B cell (primary cell): ENCODE measurements around the gene LATS1. TPM values are rescaled to one million over a fixed set of nuclear protein-coding genes. Genes with fewer than 3 reads are reported as not detected.

Source experiments
- ATAC-seq: fragments of 200-7000 bp; cut with Tn5 transposase; one replicate; pipeline ENCODE4 v1.10.0; 2021; ENCODE audit warnings: low read depth, mild to moderate bottlenecking, moderate number of reproducible peaks, moderate library complexity
- CTCF ChIA-PET: fragments of 350-600 bp; sonication (Branson Sonifier 250); formaldehyde crosslinking; loops from one replicate; lab custom pipeline; 2021; ENCODE audit warnings: antibody characterized with exemption, inconsistent platforms; lab: Charles Lee
- POLR2A ChIA-PET: fragments of 350-600 bp; sonication (Branson Sonifier 250); formaldehyde crosslinking; loops from one replicate; lab custom pipeline; 2021; ENCODE audit warnings: antibody characterized with exemption; lab: Charles Lee
- DNase-seq: peaks from one replicate; pipeline ENCODE4 v3.0.0; 2013
- H2AFZ ChIP-seq: 2 replicates; pipeline ENCODE4 v1.6.1; 2012; ENCODE audit warnings: mild to moderate bottlenecking, low read depth, low read length; ENCODE audit not compliant: insufficient read depth, poor library complexity, severe bottlenecking
- H3K27ac ChIP-seq, 2 donors: 1 replicate in 1 of 2; 2 replicates in 1 of 2; pipeline ENCODE4 v1.5.1; 2012 to 2013; ENCODE audit warnings: low read length in 2 of 2, mild to moderate bottlenecking in 2 of 2, moderate library complexity in 1 of 2
- H3K27me3 ChIP-seq, 4 experiments: fragments of 200-600 bp in 1 of 4; sonication (generic) in 1 of 4; replicated peaks in 1 of 4; 1 replicate in 2 of 4; 2 replicates in 2 of 4; pipeline versions ENCODE4 v1.6.1 to v1.7.0; 2013 to 2016; ENCODE audit warnings: low read length in 3 of 4, mild to moderate bottlenecking in 2 of 4, mixed read lengths in 1 of 4, moderate library complexity in 1 of 4; ENCODE audit not compliant: insufficient read depth in 4 of 4, control insufficient read depth in 3 of 4; ENCODE audit errors: control extremely low read depth in 1 of 4
- H3K36me3 ChIP-seq, 2 experiments: replicated peaks in 1 of 2; 1 replicate in 1 of 2; 2 replicates in 1 of 2; pipeline versions ENCODE4 v1.6.1 to v1.7.1; 2013; ENCODE audit warnings: low read length in 1 of 2; ENCODE audit not compliant: insufficient read depth in 2 of 2, control insufficient read depth in 1 of 2; ENCODE audit errors: control extremely low read depth in 1 of 2, extremely low read depth in 1 of 2
- H3K4me1 ChIP-seq, 2 donors: fragments of 200-600 bp in 1 of 2; sonication (generic) in 1 of 2; 1 replicate in 1 of 2; 2 replicates in 1 of 2; pipeline versions ENCODE4 v1.5.1 to v1.6.1; 2013 to 2017; ENCODE audit warnings: low read length in 2 of 2; ENCODE audit not compliant: control insufficient read depth in 2 of 2, insufficient read depth in 2 of 2
- H3K4me2 ChIP-seq: replicated peaks from 2 replicates; pipeline ENCODE3; 2012; ENCODE audit warnings: mild to moderate bottlenecking, low read depth, low read length; ENCODE audit not compliant: poor library complexity, severe bottlenecking
- H3K4me3 ChIP-seq, 5 experiments: fragments of 200-600 bp in 1 of 5; sonication (generic) in 1 of 5; 1 replicate in 3 of 5; 2 replicates in 2 of 5; pipeline versions ENCODE4 v1.5.1 to v1.7.0; 2011 to 2016; ENCODE audit warnings: low read length in 4 of 5, mild to moderate bottlenecking in 4 of 5, low read depth in 2 of 5, control low read depth in 1 of 5, moderate library complexity in 1 of 5; ENCODE audit not compliant: insufficient read depth in 1 of 5; ENCODE audit errors: control extremely low read depth in 1 of 5, extremely low read depth in 1 of 5
- H3K79me2 ChIP-seq: fragments of 200-600 bp; sonication (generic); one replicate; pipeline ENCODE4 v1.6.0; 2016; ENCODE audit warnings: low read length; ENCODE audit not compliant: control insufficient read depth, insufficient read depth
- H3K9ac ChIP-seq: fragments of 200-600 bp; sonication (generic); 2 replicates; pipeline ENCODE4 v1.6.1; 2017; ENCODE audit warnings: mild to moderate bottlenecking, low read length, moderate library complexity
- H3K9me3 ChIP-seq, 3 donors: one replicate each; pipeline versions ENCODE4 v1.6.1 to v1.7.1; 2013; ENCODE audit warnings: low read length in 2 of 3; ENCODE audit not compliant: control insufficient read depth in 2 of 3, insufficient read depth in 1 of 3; ENCODE audit errors: control extremely low read depth in 1 of 3
- H4K20me1 ChIP-seq: 2 replicates; pipeline ENCODE4 v1.6.0; 2012; ENCODE audit warnings: mild to moderate bottlenecking, low read length; ENCODE audit not compliant: insufficient read depth, control insufficient read depth, poor library complexity, severe bottlenecking
- H3K27ac Mint-ChIP-seq: one replicate; pipeline ENCODE4 v1.8.0; 2021; ENCODE audit warnings: mixed read lengths
- H3K27me3 Mint-ChIP-seq: one replicate; pipeline ENCODE4 v1.8.0; 2021; ENCODE audit warnings: mixed read lengths
- H3K4me1 Mint-ChIP-seq: one replicate; pipeline ENCODE4 v1.8.0; 2021; ENCODE audit warnings: mixed read lengths
- H3K4me3 Mint-ChIP-seq: one replicate; pipeline ENCODE4 v1.8.0; 2021; ENCODE audit warnings: mixed read lengths
- H3K9me3 Mint-ChIP-seq: one replicate; pipeline ENCODE4 v1.8.0; 2022; ENCODE audit warnings: mixed read lengths; ENCODE audit not compliant: insufficient read depth
- EZH2 ChIP-seq: IDR thresholded peaks from 2 replicates; pipeline ENCODE4 v1.6.1; 2012; ENCODE audit warnings: borderline replicate concordance, low read depth, mild to moderate bottlenecking, moderate library complexity, low read length; ENCODE audit not compliant: insufficient read depth, poor library complexity, severe bottlenecking
- WGBS: methylation state at CpG from one replicate; pipeline ENCODE4 v1.1.5; 2013; ENCODE audit warnings: missing lambda C conversion rate; ENCODE audit not compliant: insufficient coverage; 5-methylcytosine and 5-hydroxymethylcytosine counted together
- intact Hi-C: fragments of 100-400 bp; cut with micrococcal nuclease; formaldehyde crosslinking; loops from one replicate; pipeline ENCODE4 v1.10.0; 2022
- polyA minus RNA-seq: library from RNA; depleted of rRNA, polyadenylated mRNA; stranded (reverse); fragments of >200 nt; gene quantifications from 2 replicates; pipeline ENCODE4 v1.2.3, GENCODE V29; 2012
- polyA plus RNA-seq: library from polyadenylated mRNA; depleted of rRNA; stranded (reverse); fragments of >200 nt; gene quantifications from 2 replicates; pipeline ENCODE4 v1.2.3, GENCODE V29; 2012
- total RNA-seq, 2 donors: library from RNA; stranded (reverse); fragments of 120-200 nt in 1 of 2; gene quantifications; 1 replicate in 1 of 2; 2 replicates in 1 of 2; pipeline versions ENCODE4 v1.2.3 to v1.2.4, GENCODE V29; 2013 to 2022
- TF ChIP-seq, protein P1 (sequence below): fragments of 200-600 bp; IDR thresholded peaks from one replicate; pipeline ENCODE4 v1.8.0; 2022; ENCODE audit warnings: antibody characterized with exemption, mild to moderate bottlenecking

LATS1 gene
- total RNA-seq: 48.0 and 54.0 TPM in 2 replicates
- 29.2 TPM for total RNA-seq (2013)
- 11.6 and 12.3 TPM in 2 replicates for polyA plus RNA-seq
- 24.3 and 34.4 TPM in 2 replicates for polyA minus RNA-seq

DNA sequence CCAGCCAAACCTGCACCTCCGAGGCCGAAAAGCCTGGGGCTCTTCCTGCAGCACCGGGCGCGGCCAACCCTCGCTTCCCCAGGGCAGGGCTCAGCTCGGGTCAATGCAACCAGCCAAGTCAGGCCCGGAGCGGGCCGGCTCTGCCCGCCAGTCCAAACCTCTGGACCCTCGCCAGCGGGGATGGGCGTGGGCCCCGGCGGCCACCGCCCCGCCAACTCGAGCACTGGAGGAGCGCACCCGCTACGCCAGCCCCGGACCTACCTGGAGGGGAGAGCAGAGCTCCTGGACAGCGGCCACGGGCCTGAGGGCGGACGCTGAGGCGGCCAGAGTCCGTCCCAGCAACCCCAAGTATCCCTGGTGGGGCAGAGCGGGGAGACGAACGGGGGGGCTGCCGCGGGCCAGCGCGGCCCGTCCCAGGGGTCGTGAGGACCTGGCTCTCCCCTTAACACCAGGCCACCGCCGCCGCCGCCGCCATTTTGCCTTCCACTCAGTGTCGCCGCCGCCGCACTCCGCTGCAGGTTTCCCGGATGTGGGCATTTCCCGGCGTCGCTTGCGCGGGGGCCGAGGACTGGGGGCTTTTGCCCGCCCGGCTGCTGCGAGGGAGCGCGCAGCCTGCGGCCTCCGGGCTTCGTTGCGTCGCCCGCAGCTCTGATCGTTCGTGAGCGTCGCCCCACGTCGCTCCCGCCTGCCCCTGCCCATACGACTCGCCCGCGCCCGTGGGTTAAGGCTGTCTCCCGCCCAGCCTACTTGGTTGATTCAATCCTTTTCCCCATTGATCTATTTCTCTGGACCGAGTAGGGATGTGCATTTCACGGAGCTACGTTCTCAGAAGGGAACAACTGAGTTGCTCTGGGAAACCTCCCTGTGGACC, at the start of gene LATS1:
TSS of gene LATS1 (minus strand) at position 514 of the 871 bp plus-strand sequence. CDS start 15,975 bp downstream, outside the sequence.
- Histone ChIP-seq H4K20me1 (peaks cover 13% of the 10 kb centered on the region), H3K27me3 (no peaks in the 10 kb centered on the region), H3K4me3 (peak within 1 kb of the TSS; percentile 80 to 92 (median 86)), H3K9ac (peak within 1 kb of the TSS; percentile 96), H2AFZ (peak within 1 kb of the TSS; percentile 89), H3K9me3 (no peaks in the 10 kb centered on the region), H3K4me1 (peaks cover 23% of the 10 kb centered on the region in 2 donors), H3K79me2 (peaks cover 59% of the 10 kb centered on the region), H3K36me3 (peaks cover 0 to 4% of the 10 kb centered on the region in 2 experiments), H3K4me2 (peak within 1 kb of the TSS; percentile 84), H3K27ac (peak within 1 kb of the TSS; percentile 79 to 92)
- Mint-ChIP-seq H3K9me3 (no peaks in the 10 kb centered on the region), H3K27ac (peak within 1 kb of the TSS; percentile 95), H3K27me3 (no peaks in the 10 kb centered on the region), H3K4me3 (peak within 1 kb of the TSS; percentile 91), H3K4me1 (peaks cover 33% of the 10 kb centered on the region)
- TF ChIP-seq, protein P1, sequence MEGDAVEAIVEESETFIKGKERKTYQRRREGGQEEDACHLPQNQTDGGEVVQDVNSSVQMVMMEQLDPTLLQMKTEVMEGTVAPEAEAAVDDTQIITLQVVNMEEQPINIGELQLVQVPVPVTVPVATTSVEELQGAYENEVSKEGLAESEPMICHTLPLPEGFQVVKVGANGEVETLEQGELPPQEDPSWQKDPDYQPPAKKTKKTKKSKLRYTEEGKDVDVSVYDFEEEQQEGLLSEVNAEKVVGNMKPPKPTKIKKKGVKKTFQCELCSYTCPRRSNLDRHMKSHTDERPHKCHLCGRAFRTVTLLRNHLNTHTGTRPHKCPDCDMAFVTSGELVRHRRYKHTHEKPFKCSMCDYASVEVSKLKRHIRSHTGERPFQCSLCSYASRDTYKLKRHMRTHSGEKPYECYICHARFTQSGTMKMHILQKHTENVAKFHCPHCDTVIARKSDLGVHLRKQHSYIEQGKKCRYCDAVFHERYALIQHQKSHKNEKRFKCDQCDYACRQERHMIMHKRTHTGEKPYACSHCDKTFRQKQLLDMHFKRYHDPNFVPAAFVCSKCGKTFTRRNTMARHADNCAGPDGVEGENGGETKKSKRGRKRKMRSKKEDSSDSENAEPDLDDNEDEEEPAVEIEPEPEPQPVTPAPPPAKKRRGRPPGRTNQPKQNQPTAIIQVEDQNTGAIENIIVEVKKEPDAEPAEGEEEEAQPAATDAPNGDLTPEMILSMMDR: no peak
- TF ChIP-seq EZH2: no peak
- ChIA-PET CTCF (interaction anchor here (1.2 to 2.2 kb wide), 5 partner anchors 10 to 172 kb away, joined by 3 to 5 read pairs (median 3); partner anchors contain the start of genes GINM1, NUP43 and PPIL4), POLR2A (interaction anchor here (0.6 to 1.5 kb wide), 8 partner anchors 9 to 903 kb away, joined by 3 to 8 read pairs (median 4); partner anchors contain the start of genes GINM1, NUP43 and PPIL4)
- intact Hi-C loops: loop anchor here (1.0 to 5.0 kb wide), 4 partner anchors 28 to 401 kb away; partner anchors contain the start of genes GINM1, NUP43 and TAB2
- under 1% methylated on average over 82 of the region's 82 CpGs for WGBS
- DNase-seq: peak; percentile 91
- peak; percentile 92 for ATAC-seq
